Brain microvascular endothelial cell (primary cell): Measurements from ENCODE around the gene TULP4.

Experiments
- DNase-seq: peaks from one replicate; pipeline ENCODE4 v3.0.0-alpha.2; 2020
- H3K27ac ChIP-seq: fragments of 250-450 bp; sonication (Bioruptor Pico); 2 replicates; pipeline ENCODE4 v1.5.1; 2020; ENCODE audit warnings: mild to moderate bottlenecking, moderate library complexity
- H3K27me3 ChIP-seq: fragments of 250-450 bp; sonication (Bioruptor Pico); replicated peaks from 2 replicates; pipeline ENCODE4 v1.5.1; 2020; ENCODE audit warnings: mild to moderate bottlenecking
- H3K36me3 ChIP-seq: fragments of 250-450 bp; sonication (Bioruptor Pico); replicated peaks from 2 replicates; pipeline ENCODE4 v1.5.1; 2020; ENCODE audit warnings: mild to moderate bottlenecking
- H3K4me3 ChIP-seq: 2 replicates; pipeline ENCODE4 v1.5.1; 2011; ENCODE audit warnings: low read depth, mild to moderate bottlenecking, control low read depth, low read length, moderate library complexity
- in situ Hi-C: cut with HindIII; loops from 2 replicates; pipeline ENCODE4 v1.10.0; 2017; ENCODE audit warnings: low sequenced_read_pairs, low pct_ligation_motif_present
- TF ChIP-seq, protein P1 (sequence below): IDR thresholded peaks from 2 replicates; pipeline ENCODE4 v1.5.1; 2011; ENCODE audit warnings: low read depth, mild to moderate bottlenecking, moderate library complexity, low read length, control low read depth, inconsistent platforms; ENCODE audit errors: missing control alignments

The TULP4 gene

DNA sequence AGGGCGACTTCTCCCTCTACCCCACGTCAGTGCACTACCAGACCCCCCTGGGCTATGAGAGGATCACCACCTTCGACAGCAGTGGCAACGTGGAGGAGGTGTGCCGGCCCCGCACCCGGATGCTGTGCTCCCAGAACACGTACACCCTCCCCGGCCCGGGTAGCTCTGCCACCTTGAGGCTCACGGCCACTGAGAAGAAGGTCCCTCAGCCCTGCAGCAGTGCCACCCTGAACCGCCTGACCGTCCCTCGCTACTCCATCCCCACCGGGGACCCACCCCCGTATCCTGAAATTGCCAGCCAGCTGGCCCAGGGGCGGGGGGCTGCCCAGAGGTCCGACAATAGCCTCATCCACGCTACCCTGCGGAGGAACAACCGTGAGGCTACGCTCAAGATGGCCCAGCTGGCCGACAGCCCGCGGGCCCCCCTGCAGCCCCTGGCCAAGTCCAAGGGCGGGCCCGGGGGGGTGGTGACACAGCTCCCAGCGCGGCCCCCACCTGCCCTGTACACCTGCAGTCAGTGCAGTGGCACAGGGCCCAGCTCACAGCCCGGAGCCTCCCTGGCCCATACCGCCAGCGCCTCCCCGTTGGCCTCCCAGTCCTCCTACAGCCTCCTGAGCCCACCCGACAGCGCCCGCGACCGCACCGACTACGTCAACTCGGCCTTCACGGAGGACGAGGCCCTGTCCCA lies 190.1 kb downstream of the TULP4 start:
- Histone ChIP-seq H3K4me3 (no peak overlapping the region), H3K27ac (no peak overlapping the region), H3K36me3 (peaks cover 9% of the 10 kb centered on the region), H3K27me3 (no peaks in the 10 kb centered on the region)
- DNase-seq = no peak
- in situ Hi-C loops = no loop called here
- TF ChIP-seq, protein P1, sequence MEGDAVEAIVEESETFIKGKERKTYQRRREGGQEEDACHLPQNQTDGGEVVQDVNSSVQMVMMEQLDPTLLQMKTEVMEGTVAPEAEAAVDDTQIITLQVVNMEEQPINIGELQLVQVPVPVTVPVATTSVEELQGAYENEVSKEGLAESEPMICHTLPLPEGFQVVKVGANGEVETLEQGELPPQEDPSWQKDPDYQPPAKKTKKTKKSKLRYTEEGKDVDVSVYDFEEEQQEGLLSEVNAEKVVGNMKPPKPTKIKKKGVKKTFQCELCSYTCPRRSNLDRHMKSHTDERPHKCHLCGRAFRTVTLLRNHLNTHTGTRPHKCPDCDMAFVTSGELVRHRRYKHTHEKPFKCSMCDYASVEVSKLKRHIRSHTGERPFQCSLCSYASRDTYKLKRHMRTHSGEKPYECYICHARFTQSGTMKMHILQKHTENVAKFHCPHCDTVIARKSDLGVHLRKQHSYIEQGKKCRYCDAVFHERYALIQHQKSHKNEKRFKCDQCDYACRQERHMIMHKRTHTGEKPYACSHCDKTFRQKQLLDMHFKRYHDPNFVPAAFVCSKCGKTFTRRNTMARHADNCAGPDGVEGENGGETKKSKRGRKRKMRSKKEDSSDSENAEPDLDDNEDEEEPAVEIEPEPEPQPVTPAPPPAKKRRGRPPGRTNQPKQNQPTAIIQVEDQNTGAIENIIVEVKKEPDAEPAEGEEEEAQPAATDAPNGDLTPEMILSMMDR = no peak

DNA sequence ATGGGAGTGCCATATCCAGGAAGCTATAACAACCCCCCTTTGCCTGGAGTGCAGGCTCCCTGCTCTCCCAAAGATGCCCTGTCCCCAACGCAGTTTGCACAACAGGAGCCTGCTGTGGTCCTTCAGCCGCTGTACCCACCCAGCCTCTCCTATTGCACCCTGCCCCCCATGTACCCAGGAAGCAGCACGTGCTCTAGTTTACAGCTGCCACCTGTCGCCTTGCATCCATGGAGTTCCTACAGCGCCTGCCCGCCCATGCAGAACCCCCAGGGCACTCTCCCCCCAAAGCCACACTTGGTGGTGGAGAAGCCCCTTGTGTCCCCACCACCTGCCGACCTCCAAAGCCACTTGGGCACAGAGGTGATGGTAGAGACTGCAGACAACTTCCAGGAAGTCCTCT lies 191.0 kb downstream of the TULP4 start:
- Histone ChIP-seq H3K27me3 (no peaks in the 10 kb centered on the region), H3K27ac (no peak overlapping the region), H3K4me3 (no peak overlapping the region), H3K36me3 (peaks cover 9% of the 10 kb centered on the region)
- no peak for DNase-seq
- TF ChIP-seq, protein P1 = no peak
- in situ Hi-C loops = no loop called here

DNA sequence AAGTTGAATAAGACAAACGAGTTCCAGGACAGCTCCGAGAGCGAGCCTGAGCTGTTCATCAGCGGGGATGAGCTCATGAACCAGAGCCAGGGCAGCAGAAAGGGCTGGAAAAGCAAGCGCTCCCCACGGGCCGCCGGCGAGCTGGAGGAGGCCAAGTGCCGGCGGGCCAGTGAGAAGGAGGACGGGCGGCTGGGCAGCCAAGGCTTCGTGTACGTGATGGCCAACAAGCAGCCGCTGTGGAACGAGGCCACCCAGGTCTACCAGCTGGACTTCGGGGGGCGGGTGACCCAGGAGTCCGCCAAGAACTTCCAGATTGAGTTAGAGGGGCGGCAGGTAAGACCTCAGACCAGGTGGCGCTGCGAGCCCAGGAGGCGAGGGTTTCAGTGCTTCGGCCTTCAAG lies 191.6 kb downstream of the TULP4 start:
- in situ Hi-C loops = no loop called here
- Histone ChIP-seq H3K27ac (no peak overlapping the region), H3K4me3 (no peak overlapping the region), H3K27me3 (no peaks in the 10 kb centered on the region), H3K36me3 (peaks cover 7% of the 10 kb centered on the region)
- TF ChIP-seq, protein P1 = no peak
- no peak for DNase-seq

DNA sequence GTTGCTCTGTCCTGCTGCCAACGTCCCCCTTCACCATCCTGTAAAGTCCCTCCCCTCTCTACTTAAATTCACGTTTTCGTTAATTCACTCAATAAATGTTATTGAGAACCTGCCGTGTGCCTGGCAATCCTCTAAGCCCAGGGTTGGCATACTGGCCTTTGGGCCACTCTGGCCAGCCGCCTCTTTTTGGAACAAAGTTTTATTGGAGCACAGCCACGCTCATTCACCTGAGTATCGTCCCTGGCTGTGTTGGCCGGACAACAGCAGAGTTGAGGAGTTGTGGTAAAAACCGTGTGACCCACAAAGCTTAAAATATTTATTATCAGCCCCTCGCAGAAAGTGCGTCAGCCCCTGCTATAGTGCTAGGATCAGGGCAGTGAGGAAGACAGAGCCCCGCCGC lies 192.9 kb downstream of the TULP4 start:
- no peak overlapping the region for H3K4me3 ChIP-seq
- no peak overlapping the region for H3K27ac ChIP-seq
- no peak for DNase-seq
- in situ Hi-C loops = no loop called here
- H3K27me3 ChIP-seq = no peaks in the 10 kb centered on the region
- peaks cover 5% of the 10 kb centered on the region for H3K36me3 ChIP-seq
- TF ChIP-seq, protein P1 = no peak

DNA sequence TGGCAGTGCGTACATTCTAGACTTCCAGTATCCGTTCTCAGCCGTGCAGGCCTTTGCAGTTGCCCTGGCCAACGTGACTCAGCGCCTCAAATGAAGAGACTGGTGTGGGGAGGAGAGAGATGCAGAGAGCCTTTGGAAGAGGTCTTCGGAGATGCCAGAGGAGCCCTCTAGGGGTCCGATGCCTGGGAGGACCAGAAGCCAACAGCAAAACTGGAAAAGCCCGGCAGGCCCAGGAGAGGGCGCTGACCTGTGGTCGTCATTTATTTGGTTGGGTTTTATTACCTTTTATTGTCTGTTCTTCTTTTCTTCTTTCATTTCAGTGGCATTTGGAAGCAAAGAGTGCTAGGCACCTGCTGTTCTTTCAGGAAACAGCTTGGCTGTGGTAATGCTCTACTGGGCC lies 194.3 kb downstream of the TULP4 start:
- in situ Hi-C loops = no loop called here

More for the DNA sequence above, 194.3 kb downstream of the TULP4 start:
- Histone ChIP-seq H3K27ac (no peak overlapping the region), H3K36me3 (peaks cover 5% of the 10 kb centered on the region), H3K27me3 (no peaks in the 10 kb centered on the region), H3K4me3 (no peak overlapping the region)
- no peak for DNase-seq
- TF ChIP-seq, protein P1 = peak; percentile 62
